COLO668 (cell line): ENCODE data around the gene CSNK1E.
A peak's percentile ranks its signal among the peaks of the same experiment; 100 is the strongest.

Source experiments
- DNase-seq: peaks from one replicate; lab custom pipeline; 2025; ENCODE audit not compliant: unreplicated experiment; lab: John Stamatoyannopoulos, UW

The CSNK1E gene

DNA sequence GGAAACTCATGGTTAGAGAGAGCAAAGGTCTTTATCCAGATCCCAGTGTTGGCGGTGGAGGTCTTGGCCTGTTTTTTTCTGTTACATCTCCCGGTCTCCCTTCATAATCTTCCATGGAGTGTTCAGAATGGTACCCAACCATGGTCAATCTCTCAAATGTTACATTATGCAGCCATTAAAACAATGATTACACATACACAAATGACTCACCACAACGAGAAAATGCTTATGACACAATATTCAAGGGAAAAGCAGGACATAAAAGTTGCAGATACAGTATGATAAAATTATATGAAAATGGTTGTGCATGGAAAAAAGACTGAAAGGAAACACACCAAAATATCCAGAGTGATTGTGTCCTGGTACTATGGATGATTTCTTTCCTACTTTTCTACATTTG, 17.8 kb upstream of the CSNK1E start:
- no peak for DNase-seq

DNA sequence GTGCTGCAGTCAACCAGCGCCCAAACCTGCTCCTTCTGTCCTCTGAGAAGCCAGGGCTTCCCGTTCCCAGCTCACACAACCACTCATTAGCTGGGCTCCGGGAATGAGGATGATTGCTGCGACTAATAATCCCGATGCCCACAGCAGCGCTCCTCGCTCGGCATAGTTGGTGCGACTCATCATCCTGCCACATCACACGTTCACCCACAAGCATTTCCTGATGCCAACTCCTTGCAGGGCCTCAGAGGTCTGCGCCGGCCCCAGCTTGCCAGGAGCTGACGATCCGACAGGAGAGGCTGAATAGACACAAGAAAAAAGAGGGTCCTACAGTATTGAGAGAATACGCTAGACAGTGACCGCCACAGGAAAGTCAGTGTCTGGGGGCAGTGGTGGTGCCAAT, 10.6 kb upstream of the CSNK1E start:
- DNase-seq = no peak

DNA sequence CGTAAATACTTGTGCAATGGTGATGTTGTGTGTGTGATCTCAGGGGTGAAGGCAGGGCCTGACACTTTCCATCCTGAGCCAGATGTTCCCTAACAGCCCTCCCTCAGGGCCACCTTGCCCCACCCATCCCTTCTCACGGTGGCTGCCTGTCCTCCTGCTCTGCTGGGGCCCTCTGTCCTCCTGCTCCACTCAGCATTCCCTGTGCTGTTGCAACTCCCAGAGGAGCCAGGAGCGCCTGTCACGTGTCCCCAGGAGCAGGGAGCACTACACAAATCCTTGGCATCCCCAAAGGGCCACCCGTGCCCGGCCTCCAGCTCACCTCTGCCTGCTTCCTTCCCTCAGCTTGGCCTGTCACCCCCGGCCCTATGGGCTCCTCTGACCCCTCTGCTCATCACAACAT, 10.2 kb upstream of the CSNK1E start:
- DNase-seq = no peak

DNA sequence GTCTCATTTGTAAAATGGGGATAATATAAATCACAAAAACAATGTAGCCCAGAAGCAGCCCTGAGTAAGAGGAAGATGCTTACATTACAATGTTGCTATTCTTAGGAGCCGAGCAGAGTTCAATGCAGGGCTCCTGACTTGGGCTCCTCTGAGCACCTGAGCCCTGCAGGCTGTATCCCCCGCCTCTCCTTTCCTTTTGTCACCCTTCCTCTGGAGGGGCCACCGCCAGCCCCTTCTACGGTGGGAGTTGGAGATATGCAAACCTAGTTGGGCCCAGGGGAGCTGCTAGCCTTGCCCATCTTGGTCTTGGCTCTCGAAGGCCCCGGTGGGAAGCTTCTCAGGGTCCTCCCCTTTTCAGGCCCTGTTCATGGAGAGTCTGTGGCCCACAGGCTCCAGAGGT, 8.4 kb upstream of the CSNK1E start:
- no peak for DNase-seq

DNA sequence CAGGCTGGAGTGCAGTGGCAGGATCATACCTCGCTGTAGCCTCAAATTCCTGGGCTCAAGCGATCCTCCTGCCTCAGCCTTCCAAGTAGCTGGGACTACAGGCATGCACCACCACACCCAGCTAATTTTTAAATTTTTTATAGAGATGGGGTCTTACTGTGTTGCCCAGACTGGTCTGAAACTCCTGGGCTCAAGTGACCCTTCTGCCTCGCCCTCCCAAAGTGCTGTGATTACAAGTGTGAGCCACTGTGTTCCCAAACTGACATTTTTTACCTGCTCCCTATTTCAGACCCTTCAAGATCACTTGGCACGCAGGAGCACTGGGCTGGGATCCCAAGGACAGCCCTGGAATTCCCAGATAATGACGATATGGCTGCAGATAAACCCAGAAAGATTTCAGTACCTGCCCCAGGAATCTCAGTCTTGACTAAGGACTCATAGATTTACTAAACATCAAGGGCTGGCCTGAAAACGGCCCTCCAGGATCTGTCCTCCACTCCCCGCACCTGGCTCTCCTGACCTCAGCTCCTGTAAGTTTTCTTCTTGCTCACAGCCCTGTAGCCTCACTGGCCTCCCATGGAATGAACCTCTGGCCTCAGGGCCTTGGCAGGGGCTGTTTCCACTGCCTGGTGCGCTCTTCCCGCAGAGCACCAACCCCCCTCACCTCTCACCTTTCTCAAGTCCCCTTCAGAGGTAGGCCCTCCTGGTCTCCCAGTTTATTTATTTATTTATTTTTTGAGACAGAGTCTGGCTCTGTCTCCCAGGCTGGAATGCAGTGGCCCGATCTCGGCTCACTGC, 3.6 kb upstream of the CSNK1E start:
- no peak for DNase-seq

DNA sequence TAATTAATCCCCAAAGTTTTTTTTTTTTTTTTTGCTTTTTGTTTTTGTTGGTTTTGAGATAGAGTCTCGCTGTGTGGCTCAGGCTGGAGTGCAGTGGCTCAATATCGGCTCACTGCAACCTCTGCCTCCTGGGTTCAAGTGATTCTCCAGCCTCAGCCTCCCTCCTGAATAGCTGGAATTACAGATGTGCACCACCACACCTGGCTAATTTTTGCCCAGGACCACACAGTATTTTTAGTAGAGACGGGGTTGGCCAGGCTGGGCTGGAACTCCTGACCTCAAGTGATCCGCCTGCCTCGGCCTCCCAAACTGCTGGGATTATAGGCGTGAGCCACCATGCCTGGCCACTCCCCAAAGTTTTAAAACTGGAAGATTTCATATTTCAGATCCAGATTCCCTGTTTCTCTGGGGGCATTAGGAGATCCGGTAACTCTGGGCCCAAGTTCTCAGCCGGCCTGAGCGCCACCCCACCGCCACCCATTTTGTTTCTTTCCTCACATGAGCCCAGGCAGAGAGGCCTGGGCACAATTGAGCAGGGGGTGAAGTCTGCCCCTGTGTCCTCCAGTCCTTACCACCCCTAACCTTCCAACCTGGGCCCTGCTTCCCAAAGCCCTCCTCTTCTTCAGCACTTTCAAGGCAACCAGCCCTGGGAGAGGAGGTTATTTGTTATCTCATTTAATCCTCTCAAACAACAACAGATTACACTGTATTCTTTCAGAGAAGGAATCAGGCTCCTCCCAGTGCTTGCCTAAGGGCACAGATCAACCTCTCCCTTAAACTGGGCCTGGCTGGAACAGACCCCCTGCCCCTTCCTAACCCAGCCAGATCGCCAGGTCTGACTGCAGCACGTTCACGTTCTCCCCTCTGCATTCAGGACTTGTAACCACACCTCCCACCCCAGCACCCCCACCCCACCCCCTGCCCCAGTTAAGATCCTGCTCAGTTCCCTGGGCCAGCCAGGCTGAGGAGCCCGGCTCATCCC, 1.9 kb upstream of the CSNK1E start:
- DNase-seq = no peak

DNA sequence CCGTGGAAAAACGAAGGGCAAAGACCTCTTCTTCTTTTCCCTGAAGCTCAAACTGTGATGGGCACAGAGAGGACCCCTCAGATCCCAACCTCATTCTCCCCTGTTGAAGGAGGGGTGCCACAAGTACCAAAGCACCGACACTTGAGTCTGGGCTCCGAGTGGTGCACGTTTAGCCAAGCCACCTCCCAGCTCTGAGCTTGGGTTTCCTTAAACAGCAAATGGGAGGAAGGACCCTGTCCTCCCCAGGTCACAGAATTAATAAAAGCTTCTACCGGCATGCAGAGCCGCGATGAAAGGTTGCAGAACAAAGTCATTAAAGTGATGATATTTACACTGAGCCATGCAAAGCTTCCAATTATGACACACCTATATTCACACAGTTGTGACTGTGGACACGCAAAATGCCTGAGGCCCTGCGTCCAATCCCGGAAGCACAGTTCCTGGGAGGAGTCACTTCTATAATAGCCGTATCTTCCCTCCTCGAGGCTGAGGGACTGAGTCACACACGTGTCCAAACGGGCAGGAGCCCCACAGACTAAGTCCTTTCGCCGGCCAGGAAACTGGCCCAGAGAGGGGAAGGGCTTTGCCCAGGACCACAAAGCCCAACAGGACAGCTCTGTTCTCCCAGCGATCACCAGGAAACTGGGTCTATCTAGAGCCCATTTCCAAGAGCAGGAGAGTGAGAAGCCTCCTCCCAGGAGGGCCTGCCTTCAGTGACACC, 922 bp upstream of the CSNK1E start:
- peak; percentile 86 for DNase-seq

DNA sequence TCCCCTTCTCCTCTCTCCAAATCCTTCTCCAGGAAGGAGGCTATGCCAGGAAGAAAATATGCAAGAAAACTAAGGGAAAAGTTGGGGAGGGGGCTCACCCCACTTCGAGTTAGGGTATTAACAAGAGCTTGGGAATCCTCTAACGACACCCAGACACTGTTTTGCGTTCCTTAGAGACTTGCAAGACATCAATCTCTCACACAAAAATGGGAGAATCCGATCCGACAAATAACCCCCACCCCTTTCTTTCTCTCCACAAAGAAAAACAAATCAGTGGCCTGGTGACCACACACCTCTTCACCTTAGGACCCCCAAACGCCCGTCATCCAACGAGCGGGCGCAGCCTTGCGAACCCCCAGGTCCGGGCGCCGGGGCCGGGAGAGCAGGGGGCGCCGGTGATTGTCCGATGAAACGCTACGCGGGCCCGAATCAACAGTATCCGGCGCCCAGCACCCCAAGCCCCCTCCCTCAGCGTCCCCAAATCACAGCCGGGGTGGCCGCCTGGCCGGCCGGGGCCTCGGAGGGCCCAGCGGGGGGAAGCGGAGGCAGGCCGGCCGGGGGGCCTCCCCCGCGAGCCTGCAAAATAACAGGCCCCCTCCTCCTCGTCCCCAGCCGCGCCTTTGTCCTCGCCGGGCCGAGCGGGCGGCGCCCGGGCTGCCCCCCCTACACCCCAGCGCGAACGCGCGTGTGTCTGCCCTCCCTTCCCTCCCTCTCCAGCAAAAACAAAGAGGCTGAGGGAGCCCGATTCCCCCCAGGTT, 690 bp downstream of the CSNK1E start:
- peak; percentile 74 for DNase-seq

DNA sequence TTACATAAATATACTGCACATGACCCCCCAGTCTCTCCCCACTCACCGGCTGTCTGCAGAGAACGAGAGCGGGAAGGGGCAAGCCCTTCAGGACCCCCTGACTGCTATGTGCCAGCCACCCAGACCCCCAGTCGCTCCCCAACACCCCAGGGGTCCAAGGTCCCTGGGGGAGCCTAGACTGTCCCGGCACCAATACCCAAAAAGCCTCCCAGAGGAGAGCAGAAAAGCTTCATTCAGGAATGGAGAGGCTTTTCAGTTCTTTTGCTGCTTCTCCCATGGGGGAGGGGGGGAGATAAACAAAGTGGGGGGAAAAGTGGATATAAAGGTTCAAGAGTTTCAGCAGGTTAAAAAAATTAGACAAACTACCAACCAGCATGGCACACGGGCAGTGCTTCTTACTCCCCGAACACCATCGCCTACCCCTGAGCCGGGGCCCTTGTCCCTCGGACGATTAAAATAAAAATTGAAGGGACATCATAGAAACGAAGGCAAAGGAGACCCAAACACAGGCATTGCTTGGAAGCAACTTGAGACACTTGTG, 1.3 kb downstream of the CSNK1E start:
- DNase-seq = peak; percentile 31

DNA sequence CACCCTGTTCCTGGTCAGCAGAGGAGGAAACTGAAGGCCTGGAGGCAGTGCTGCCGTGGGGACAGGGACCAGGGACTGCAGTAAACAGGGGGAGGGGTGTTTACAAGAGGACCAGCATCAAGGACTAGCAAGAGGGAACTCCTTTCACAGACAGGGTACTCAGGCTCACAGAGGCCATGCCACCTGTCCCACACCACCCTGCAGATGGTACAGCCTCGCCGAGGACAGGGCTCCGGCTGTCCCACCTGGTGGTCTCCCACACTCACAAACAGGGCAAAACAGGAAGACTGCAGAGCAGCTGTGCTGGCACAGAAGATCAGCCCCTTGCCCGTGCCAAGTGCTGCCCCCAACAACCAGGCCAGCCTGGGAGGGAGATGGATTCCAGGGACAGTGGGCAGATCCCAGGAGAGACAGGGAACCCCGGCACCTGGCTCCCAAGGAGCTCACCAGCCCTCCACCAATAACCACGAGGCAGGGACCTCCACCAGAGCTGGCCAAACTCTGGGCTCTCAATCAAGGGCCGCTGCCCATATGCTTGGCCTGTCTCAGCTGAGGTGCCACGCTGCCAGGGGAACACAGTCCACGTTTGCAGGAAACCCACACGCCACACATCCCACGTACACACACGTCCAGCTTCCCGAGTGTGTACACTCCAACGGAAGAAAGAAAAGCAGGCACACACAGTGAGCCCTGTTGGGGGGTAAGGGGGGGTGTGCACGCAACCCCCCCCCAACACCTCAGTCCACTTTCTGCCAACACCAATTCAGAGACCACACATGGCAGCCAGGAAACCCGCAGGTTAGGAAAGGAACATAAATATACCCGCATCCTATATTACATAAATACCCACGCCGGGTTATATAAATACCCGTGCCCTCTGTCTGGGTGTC, 2.1 kb downstream of the CSNK1E start:
- peak; percentile 59 for DNase-seq

DNA sequence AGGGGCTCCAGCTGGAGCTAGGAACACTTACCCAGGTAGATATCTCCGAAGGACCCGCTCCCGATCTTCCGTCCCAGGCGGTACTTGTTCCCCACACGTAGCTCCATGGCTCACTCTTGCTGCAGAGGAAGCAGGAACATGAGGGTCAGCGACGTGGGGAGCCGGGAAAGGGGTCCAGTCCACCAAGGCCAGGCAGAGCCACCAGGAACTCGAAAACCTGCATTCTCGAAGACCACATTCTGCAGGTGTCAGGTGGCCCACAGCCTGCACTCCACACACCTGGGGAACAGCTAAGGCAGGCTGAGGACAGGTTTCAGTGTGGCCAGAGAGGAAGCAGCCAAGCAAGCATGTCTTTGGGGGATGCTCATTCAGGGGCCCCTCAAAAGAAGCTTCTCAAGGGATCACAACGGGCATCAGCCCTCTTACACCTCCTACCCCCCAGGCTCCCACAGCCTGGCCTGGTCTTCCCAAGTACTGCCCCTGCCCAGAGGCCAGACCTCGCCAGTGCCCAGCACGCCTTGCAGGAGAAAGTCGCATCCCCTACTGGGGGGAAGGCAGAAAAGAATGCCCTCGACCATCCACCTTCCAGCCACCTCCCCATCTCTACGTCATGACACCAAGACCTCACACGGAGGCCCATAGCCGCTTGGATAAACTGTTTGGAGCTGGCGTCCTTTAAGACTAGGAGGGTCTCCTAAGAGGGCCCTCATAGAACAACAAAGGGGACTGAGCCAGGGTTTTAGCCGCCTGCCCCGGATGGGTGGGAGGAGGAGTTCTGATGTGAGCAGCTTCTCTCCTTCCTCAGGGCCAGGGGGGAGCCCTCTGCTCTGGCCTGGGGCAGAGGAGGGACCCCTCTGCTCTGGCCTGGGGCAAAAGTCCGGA, 2.9 kb downstream of the CSNK1E start:
- no peak for DNase-seq

DNA sequence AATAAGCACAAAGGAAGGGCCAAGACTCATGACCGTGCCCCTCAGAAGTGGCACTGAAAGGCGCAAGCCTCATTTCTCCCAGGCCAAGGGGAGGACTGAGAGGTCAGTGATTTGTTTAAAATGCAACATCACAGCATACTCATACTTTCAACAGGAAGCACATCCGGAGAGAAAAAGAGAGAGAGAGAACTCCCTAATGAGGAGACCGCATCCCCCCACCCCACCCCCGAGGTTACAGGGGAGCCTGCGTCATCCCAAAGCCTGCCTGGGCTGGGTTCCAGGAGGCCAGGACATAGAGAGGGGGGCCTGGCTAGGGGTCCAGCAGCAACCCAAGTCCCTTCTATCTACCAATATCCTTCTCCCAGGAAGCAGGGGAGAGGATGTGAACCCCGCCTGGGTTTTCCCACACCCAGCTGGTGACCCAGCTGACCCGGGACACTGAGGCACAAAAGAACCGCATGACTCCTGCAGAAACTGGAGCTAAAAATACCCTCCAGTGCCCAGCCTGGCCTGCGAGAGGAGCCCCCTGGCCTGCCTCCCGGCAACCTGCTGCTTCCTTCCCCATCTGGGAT, 3.8 kb downstream of the CSNK1E start:
- no peak for DNase-seq

DNA sequence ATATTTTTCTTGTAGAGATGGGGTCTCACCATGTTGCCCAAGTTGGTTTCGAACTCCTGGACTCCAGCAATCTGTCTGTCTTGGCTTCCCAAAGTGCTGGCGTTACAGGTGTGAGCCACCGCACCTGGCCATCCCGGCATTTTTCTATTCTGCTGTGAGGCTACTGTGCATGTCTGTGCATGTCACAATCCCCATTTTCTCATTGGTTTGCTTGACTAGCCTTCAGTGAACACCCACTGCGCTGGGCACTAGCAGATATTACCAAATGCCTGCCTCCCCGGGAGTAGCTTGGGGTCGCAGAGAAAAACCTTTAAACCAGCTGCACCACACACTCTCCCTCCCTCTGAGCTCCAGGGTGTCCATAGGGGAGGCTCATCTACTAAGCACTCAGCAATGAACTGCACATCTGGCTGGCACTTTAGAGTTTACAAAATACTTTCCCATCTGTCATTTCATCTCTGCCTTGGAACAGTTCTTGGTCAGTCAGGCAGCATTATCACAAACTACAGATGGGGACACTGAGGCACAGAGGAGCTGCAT, 4.9 kb downstream of the CSNK1E start:
- DNase-seq = no peak

DNA sequence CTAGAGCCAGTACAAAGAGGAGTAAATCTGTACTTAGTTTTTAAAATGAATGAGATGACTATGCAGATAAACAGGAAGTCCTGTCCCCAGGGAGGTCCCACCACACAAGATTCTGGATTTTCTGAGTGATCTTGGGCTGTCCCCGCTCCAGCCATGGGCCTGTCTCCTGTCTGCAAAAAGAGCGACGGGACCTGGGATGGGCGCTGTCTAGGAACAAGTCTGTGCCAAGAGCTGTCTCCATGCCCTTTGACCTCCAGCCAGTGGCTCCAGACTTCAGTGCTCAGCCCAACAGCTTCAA, 6.0 kb downstream of the CSNK1E start:
- no peak for DNase-seq

DNA sequence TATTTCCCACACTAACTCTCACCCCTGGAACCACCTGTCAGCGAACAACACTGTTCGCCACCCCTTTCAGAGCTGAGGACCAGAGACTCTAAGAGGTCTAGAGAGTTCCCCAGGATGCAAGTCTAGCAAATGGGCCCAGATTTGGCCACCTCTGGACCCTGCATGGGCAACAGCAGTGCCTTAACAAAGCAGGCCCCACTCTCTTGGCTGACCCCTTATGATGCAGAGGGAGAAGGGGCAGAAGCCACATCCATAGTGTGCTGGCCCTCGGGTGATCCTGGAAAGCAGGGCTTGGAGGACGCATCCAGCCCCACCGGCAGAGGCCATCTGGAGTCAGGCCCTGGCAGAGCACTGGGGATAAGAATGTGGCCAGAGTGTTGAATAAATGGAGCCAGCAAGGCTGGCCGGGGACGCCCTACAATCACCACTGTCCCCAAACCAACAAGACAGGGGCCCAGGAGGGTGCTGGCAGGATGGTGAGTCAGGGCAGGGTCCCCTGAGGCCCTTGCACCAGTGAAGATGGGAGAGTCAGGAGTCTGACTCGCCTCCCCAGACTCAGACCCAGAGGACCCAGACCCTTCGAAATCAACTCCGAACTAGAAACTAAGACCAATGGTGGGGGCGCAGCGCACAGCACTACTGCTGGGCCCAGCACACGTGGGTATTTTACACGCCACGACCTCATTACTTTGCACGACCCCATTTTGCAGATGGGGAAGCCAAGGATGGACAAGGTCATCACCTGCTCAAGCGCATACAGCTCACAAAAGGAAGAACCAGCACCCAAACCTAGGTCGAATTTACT, 6.5 kb downstream of the CSNK1E start:
- no peak for DNase-seq

DNA sequence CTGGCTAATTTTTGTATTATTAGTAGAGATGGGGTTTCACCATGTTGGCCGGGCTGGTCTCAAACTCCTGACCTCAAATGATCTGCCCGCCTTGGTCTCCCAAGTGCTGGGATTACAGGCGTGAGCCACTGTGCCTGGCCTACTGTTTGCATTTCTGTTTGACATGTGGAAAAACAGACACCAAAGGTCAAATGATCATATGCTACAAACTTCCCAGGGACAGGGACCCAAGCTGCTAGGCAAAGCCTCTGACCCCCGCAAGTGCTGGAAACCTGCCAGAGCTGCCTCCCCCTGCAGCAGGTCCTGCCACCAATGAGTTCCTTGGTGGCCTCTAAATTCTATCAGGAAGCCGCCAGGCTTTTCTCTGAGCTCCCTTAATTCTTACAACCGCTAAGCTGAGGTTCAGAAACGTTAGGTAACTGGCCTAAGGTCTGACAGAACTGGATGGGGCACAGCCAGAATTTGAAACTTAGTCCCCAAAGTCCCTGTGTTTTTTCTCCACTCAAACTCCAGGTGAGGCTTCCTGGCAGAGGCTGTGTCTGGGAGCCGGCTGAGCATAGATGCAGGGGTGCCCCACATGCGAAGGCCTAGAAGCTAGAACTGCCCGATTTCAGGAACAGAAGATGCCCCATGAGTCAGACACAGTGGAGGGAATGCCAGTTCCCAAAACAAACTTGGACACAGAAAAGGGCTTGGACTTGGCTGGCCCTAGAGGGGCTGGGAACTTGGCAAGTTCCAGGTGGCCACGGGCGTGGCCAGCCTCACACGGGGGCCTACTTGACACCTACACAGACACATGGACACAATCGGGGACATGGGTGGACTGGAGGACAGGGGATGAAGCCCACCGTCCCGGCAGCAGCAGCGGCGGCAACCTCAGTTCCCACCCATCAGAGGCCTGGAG, 7.4 kb downstream of the CSNK1E start:
- DNase-seq = no peak
